K562 (cell line): ENCODE measurements around the gene PDK1. TPM values are rescaled to one million over a fixed set of nuclear protein-coding genes. Genes with fewer than 3 reads are reported as not detected.

Experiments used
- ARNT ChIP-seq, 2 experiments: fragments of 450-650 bp; IDR thresholded peaks; 2 replicates each; pipeline ENCODE4 v1.6.1; 2016; ENCODE audit warnings: mild to moderate bottlenecking in 1 of 2
- BACH1 ChIP-seq: fragments of 200-800 bp; sonication (Bioruptor generic); IDR thresholded peaks from 2 replicates; pipeline ENCODE4 v1.6.1; 2016; ENCODE audit warnings: missing genetic modification characterization, missing compliant biosample characterization
- CBFA2T2 ChIP-seq: fragments of 450-650 bp; conservative IDR thresholded peaks from 2 replicates; pipeline ENCODE4 v1.6.1; 2017; ENCODE audit warnings: mild to moderate bottlenecking
- CBFA2T3 ChIP-seq: fragments of 450-650 bp; IDR thresholded peaks from 2 replicates; pipeline ENCODE4 v1.6.1; 2017
- CBX8 ChIP-seq: fragments of 200-600 bp; sonication (generic); IDR thresholded peaks from 2 replicates; pipeline ENCODE4 v1.6.1; 2012; ENCODE audit warnings: borderline replicate concordance, mixed run types, low read depth, mild to moderate bottlenecking, moderate library complexity, mixed read lengths, low read length, control low read depth, inconsistent platforms; ENCODE audit not compliant: poor library complexity, severe bottlenecking; ENCODE audit errors: extremely low read depth
- CC2D1A ChIP-seq: fragments of 450-650 bp; IDR thresholded peaks from 2 replicates; pipeline ENCODE4 v1.6.1; 2017; ENCODE audit warnings: mild to moderate bottlenecking
- ETV1 ChIP-seq: fragments of 450-650 bp; conservative IDR thresholded peaks from 2 replicates; pipeline ENCODE4 v1.6.1; 2016; ENCODE audit warnings: missing genetic modification characterization, control low read depth, low read depth, missing compliant biosample characterization
- FOXK1 ChIP-seq: sonication (generic); formaldehyde crosslinking; IDR thresholded peaks from 2 replicates; pipeline ENCODE4 v1.8.0; 2022; ENCODE audit warnings: missing genetic modification reagents, mild to moderate bottlenecking, borderline replicate concordance
- HEY1 ChIP-seq: fragments of 250-450 bp; sonication (Bioruptor Pico); IDR thresholded peaks from 2 replicates; pipeline ENCODE4 v1.5.0; 2020; ENCODE audit warnings: mild to moderate bottlenecking, moderate library complexity, borderline replicate concordance
- HNRNPK ChIP-seq: fragments of 200-400 bp; formaldehyde crosslinking; IDR thresholded peaks from one replicate; pipeline ENCODE4 v1.6.1; 2018; ENCODE audit warnings: mild to moderate bottlenecking, low read depth, low read length; ENCODE audit not compliant: poor library complexity, severe bottlenecking
- IFI16 ChIP-seq: fragments of 250-450 bp; sonication (Bioruptor Pico); IDR thresholded peaks from 2 replicates; pipeline ENCODE4 v2.1.2; 2022; ENCODE audit warnings: mild to moderate bottlenecking, inconsistent platforms
- NFE2 ChIP-seq: IDR thresholded peaks from 2 replicates; pipeline ENCODE4 v1.6.1; 2014; ENCODE audit warnings: antibody characterized with exemption, low read depth
- NFIC ChIP-seq: fragments of 450-650 bp; IDR thresholded peaks from 2 replicates; pipeline ENCODE4 v1.6.1; 2017; ENCODE audit warnings: mild to moderate bottlenecking, inconsistent platforms
- POLR3A ChIP-seq: IDR thresholded peaks from 2 replicates; pipeline ENCODE4 v1.6.1; 2011; ENCODE audit warnings: borderline replicate concordance, mild to moderate bottlenecking, moderate library complexity; ENCODE audit not compliant: insufficient read length, insufficient read depth; ENCODE audit errors: extremely low read depth
- PRPF4 ChIP-seq: fragments of 200-400 bp; formaldehyde crosslinking; IDR thresholded peaks from one replicate; pipeline ENCODE4 v1.6.1; 2017; ENCODE audit warnings: low read length, low read depth, mild to moderate bottlenecking; ENCODE audit not compliant: insufficient read depth, poor library complexity, severe bottlenecking
- RCOR1 ChIP-seq, 2 experiments: IDR thresholded peaks; 2 replicates each; pipeline ENCODE4 v1.6.1; 2012; ENCODE audit warnings: low read depth in 2 of 2, low read length in 2 of 2, borderline replicate concordance in 1 of 2, improper control_type of control experiment in 1 of 2
- SIN3A ChIP-seq, 2 experiments: fragments of 150-350 bp in 1 of 2; IDR thresholded peaks; 2 replicates each; pipeline ENCODE4 v1.6.1; 2011 to 2016; ENCODE audit warnings: borderline replicate concordance in 2 of 2, low read depth in 2 of 2, low read length in 2 of 2, mild to moderate bottlenecking in 2 of 2, moderate library complexity in 2 of 2; ENCODE audit not compliant: control insufficient read depth in 1 of 2
- SLC30A9 ChIP-seq: fragments of 250-450 bp; sonication (Bioruptor Pico); IDR thresholded peaks from 2 replicates; pipeline ENCODE4 v1.8.0; 2022; ENCODE audit warnings: mild to moderate bottlenecking, moderate library complexity
- THRAP3 ChIP-seq: fragments of 450-650 bp; IDR thresholded peaks from 2 replicates; pipeline ENCODE4 v1.6.1; 2016; ENCODE audit warnings: mild to moderate bottlenecking, inconsistent platforms, borderline replicate concordance
- YBX1 ChIP-seq: fragments of 450-650 bp; IDR thresholded peaks from 2 replicates; pipeline ENCODE4 v1.7.1; 2016; ENCODE audit warnings: mild to moderate bottlenecking
- ZBED1 ChIP-seq: IDR thresholded peaks from 2 replicates; pipeline ENCODE4 v1.6.1; 2014
- ZNF174 ChIP-seq: fragments of 250-450 bp; sonication (Bioruptor Pico); IDR thresholded peaks from 2 replicates; pipeline ENCODE4 v1.4.0; 2020; ENCODE audit warnings: mild to moderate bottlenecking
- ZNF324 ChIP-seq: fragments of 250-450 bp; sonication (Bioruptor Pico); IDR thresholded peaks from 2 replicates; pipeline ENCODE4 v1.4.0; 2020; ENCODE audit warnings: mild to moderate bottlenecking
- polyA plus RNA-seq, 8 experiments: library from polyadenylated mRNA; depleted of rRNA in 4 of 8; stranded (reverse) in 5 of 8; unstranded in 3 of 8; fragments of >200 nt; fragmentation: Nextera tagmentation in 2 of 8; fragmentation: Illumina TruSeq in 1 of 8; extraction: Ambion mirVana in 2 of 8; extraction: Trizol in 1 of 8; gene quantifications; 2 replicates each; pipeline versions ENCODE4 v1.2.1 to v1.2.3, GENCODE V29; 2011 to 2014; ENCODE audit warnings: inconsistent platforms in 1 of 8, missing spikeins in 1 of 8
- total RNA-seq, 7 experiments: library from RNA; depleted of rRNA in 6 of 7; stranded (reverse); fragments of >200 nt in 6 of 7; fragmentation: Illumina TruSeq in 2 of 7; extraction: Trizol in 2 of 7; gene quantifications; 2 replicates each; pipeline versions ENCODE4 v1.2.1 to v1.2.3, GENCODE V29; 2011 to 2021; ENCODE audit warnings: low replicate concordance in 1 of 7
- TF ChIP-seq, protein P1 (sequence below): fragments of 250-450 bp; sonication (Bioruptor Pico); IDR thresholded peaks from 2 replicates; pipeline ENCODE4 v1.5.0; 2022; ENCODE audit warnings: mild to moderate bottlenecking
- TF ChIP-seq, protein P2 (sequence below): fragments of 150-350 bp; IDR thresholded peaks from 2 replicates; pipeline ENCODE4 v1.6.1; 2014; ENCODE audit warnings: low read depth, mild to moderate bottlenecking, low read length, borderline replicate concordance

PDK1 gene
- total and polyA plus RNA-seq, 9 of the 15 experiments (the other 6 are each of a cell fraction or from before 2014, with no cell fraction given) = 3.5 to 176 (median 13.9) TPM

DNA sequence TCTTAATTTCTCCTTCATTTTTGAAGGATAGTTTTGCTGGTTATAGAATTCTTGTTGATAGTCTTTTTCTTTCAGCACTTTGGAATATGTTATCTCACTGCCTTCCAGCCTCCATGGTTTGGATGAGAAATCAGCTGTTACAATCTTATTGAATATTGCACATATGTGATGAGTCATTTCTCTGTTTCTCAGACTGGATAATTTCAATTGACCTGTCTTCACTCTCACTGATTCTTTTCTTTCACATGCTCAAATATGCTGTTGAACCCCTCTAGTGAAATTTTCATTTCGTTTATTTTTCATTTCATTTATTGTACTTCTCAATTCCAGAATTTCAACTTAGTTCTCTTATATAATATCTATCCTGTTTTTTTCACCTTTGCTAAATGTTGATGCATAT lies 22.2 kb downstream of the PDK1 start (continued):
- no peak for TF ChIP-seq CBX8
- TF ChIP-seq, protein P1, sequence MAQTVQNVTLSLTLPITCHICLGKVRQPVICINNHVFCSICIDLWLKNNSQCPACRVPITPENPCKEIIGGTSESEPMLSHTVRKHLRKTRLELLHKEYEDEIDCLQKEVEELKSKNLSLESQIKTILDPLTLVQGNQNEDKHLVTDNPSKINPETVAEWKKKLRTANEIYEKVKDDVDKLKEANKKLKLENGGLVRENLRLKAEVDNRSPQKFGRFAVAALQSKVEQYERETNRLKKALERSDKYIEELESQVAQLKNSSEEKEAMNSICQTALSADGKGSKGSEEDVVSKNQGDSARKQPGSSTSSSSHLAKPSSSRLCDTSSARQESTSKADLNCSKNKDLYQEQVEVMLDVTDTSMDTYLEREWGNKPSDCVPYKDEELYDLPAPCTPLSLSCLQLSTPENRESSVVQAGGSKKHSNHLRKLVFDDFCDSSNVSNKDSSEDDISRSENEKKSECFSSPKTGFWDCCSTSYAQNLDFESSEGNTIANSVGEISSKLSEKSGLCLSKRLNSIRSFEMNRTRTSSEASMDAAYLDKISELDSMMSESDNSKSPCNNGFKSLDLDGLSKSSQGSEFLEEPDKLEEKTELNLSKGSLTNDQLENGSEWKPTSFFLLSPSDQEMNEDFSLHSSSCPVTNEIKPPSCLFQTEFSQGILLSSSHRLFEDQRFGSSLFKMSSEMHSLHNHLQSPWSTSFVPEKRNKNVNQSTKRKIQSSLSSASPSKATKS (CRISPR knock-in tag) = no peak
- TF ChIP-seq NFIC = no peak
- no peak for TF ChIP-seq ZNF324 (CRISPR knock-in tag)
- TF ChIP-seq RCOR1 (IDR thresholded peaks at IDR 0.05; ENCODE audit: borderline replicate concordance in 1 of 2, low read depth in 2 of 2, low read length in 2 of 2) = no peak
- TF ChIP-seq SIN3A (IDR thresholded peaks at IDR 0.05; ENCODE audit: borderline replicate concordance in 2 of 2, control insufficient read depth in 1 of 2, low read depth in 2 of 2, low read length in 2 of 2) = no peak
- no peak for TF ChIP-seq CBFA2T3
- no peak for TF ChIP-seq FOXK1
- TF ChIP-seq IFI16 = no peak
- TF ChIP-seq PRPF4 = no peak
- no peak for TF ChIP-seq THRAP3
- TF ChIP-seq CBFA2T2 = no peak
- no peak for TF ChIP-seq ZNF174 (CRISPR knock-in tag)
- no peak for TF ChIP-seq BACH1 (tag)
- no peak for TF ChIP-seq POLR3A
- TF ChIP-seq, protein P2, sequence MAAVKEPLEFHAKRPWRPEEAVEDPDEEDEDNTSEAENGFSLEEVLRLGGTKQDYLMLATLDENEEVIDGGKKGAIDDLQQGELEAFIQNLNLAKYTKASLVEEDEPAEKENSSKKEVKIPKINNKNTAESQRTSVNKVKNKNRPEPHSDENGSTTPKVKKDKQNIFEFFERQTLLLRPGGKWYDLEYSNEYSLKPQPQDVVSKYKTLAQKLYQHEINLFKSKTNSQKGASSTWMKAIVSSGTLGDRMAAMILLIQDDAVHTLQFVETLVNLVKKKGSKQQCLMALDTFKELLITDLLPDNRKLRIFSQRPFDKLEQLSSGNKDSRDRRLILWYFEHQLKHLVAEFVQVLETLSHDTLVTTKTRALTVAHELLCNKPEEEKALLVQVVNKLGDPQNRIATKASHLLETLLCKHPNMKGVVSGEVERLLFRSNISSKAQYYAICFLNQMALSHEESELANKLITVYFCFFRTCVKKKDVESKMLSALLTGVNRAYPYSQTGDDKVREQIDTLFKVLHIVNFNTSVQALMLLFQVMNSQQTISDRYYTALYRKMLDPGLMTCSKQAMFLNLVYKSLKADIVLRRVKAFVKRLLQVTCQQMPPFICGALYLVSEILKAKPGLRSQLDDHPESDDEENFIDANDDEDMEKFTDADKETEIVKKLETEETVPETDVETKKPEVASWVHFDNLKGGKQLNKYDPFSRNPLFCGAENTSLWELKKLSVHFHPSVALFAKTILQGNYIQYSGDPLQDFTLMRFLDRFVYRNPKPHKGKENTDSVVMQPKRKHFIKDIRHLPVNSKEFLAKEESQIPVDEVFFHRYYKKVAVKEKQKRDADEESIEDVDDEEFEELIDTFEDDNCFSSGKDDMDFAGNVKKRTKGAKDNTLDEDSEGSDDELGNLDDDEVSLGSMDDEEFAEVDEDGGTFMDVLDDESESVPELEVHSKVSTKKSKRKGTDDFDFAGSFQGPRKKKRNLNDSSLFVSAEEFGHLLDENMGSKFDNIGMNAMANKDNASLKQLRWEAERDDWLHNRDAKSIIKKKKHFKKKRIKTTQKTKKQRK = no peak
- no peak for TF ChIP-seq CC2D1A
- TF ChIP-seq ZBED1 = no peak
- no peak for TF ChIP-seq HEY1 (CRISPR knock-in tag)
- 0 out of 2 replicates have a peak, but pooled peaks have one; percentile 10 for TF ChIP-seq NFE2
- no peak for TF ChIP-seq SLC30A9 (CRISPR knock-in tag)
- TF ChIP-seq YBX1 = no peak
- 0 out of 4 replicates have a peak, but pooled peaks of 1 of the 2 experiments have one; percentile 55 for TF ChIP-seq ARNT (IDR thresholded peaks at IDR 0.05)
- no peak for TF ChIP-seq ETV1
- no peak for TF ChIP-seq HNRNPK
